ENCODE results near the gene FHL2. TPM values are rescaled to one million over a fixed set of nuclear protein-coding genes. Genes with fewer than 3 reads are reported as not detected.
"Not testable (repeated sequence)": the region's sequence is repeated elsewhere in the genome, so short reads cannot be mapped to it uniquely, and the experiment has no call there.

The FHL2 gene
- total and polyA plus RNA-seq, 2 experiments from 2014 or later, result 17.9 to 18.8 TPM

DNA sequence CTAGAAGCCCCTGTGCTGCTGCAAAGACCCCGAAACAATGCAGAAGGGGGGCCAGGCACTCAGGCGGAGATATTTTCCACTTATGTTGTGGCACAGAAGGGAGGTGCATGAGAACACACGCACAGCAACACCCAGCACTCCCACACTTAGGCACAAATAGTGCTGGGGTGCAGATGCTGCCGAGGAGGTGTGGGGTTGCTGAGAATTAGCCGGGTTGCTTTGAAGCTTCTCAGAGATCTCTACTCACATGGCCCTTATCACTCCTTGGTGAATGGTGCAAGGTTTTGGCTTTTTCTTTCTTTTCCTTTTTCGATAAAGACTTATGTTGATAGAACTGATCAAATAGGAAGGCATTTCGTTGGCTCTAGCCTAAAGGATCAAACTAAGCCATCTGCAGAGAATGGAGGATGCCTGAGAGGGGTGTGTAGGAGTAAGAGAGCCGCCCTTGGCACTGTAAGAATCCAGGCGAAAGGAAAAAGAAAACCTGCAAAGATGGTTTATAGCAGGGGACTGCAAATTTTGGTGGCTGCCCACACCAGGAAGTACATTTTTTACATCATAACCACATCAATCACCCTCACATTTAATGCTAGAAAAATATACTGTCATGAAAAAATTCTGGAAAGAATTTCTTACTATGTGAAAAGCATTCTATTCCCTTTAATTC is 27.9 kb upstream of the FHL2 start:
- no peaks in the 10 kb centered on the region for H3K36me3 ChIP-seq (replicated peaks; ENCODE audit: insufficient read depth, low read depth)
- 62% methylated on average over 9 of the region's 9 CpGs for WGBS (ENCODE audit: low lambda C conversion rate, missing lambda C conversion rate)
- no peaks in the 10 kb centered on the region for H4K20me1 ChIP-seq (ENCODE audit: insufficient read depth, poor library complexity, severe bottlenecking)
- H2AFZ ChIP-seq, result no peak overlapping the region
- no peaks in the 10 kb centered on the region for H3K9me3 ChIP-seq (ENCODE audit: low read depth)
- no peaks in the 10 kb centered on the region for H3K79me2 ChIP-seq
- DNase-seq (ENCODE audit: low spot score), result no peak
- peak overlapping the region; percentile 25 for H3K4me2 ChIP-seq
- H3K9me2 ChIP-seq (replicated peaks; ENCODE audit: insufficient read depth), result no peaks in the 10 kb centered on the region
- no peak overlapping the region for H3K27ac ChIP-seq
- peaks cover 7% of the 10 kb centered on the region for H3K4me1 ChIP-seq (ENCODE audit: insufficient read depth)
- H3K4me3 ChIP-seq, result no peak overlapping the region
- H3K27me3 ChIP-seq, result no peaks in the 10 kb centered on the region
- TF ChIP-seq EZH2 (IDR thresholded peaks at IDR 0.05; ENCODE audit: borderline replicate concordance), result no peak
- no peak for TF ChIP-seq EZH2phosphoT487 (IDR thresholded peaks at IDR 0.05; ENCODE audit: low read depth, severe bottlenecking, unreplicated experiment)
- TF ChIP-seq, protein P1, sequence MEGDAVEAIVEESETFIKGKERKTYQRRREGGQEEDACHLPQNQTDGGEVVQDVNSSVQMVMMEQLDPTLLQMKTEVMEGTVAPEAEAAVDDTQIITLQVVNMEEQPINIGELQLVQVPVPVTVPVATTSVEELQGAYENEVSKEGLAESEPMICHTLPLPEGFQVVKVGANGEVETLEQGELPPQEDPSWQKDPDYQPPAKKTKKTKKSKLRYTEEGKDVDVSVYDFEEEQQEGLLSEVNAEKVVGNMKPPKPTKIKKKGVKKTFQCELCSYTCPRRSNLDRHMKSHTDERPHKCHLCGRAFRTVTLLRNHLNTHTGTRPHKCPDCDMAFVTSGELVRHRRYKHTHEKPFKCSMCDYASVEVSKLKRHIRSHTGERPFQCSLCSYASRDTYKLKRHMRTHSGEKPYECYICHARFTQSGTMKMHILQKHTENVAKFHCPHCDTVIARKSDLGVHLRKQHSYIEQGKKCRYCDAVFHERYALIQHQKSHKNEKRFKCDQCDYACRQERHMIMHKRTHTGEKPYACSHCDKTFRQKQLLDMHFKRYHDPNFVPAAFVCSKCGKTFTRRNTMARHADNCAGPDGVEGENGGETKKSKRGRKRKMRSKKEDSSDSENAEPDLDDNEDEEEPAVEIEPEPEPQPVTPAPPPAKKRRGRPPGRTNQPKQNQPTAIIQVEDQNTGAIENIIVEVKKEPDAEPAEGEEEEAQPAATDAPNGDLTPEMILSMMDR (IDR thresholded peaks at IDR 0.05; ENCODE audit: poor library complexity), result no peak

DNA sequence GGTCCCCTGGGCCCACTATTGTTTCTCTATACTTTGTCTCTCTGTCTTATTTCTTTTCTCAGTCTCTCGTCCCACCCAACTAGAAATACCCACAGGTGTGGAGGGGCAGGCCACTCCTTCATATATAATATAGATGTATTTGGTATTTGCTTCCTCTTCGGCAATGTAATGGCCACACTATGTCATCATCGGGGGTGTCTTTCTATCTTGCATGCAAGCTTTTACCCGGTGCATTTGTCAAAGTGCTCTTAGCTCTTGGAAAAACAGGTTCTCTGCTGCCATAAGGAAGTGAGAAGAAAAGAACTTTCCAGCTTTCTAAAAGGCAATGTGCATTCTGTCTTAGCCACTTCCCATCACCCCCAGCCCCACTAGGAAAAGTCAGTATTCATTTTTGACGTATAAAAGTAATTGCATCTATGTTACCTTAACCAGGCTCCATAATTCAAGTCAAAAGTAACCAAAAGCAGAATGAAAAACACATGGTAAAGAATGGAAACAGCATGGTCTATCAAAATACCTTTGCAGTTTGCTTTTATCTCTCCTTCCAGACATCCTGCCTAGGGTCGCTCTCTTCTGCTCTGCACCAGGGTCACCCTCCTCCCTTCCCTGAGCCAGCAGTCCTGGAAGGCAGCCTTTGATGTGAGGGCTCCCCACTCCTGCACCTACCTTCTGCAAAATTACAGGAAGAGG is 27.2 kb upstream of the FHL2 start:
- Histone ChIP-seq H3K9me2 (replicated peaks; ENCODE audit: insufficient read depth) (no peaks in the 10 kb centered on the region), H3K4me2 (no peak overlapping the region), H3K27ac (no peak overlapping the region), H3K4me3 (no peak overlapping the region), H3K27me3 (no peaks in the 10 kb centered on the region), H3K79me2 (no peaks in the 10 kb centered on the region), H3K36me3 (replicated peaks; ENCODE audit: insufficient read depth, low read depth) (no peaks in the 10 kb centered on the region), H3K9me3 (ENCODE audit: low read depth) (no peaks in the 10 kb centered on the region), H2AFZ (no peak overlapping the region), H4K20me1 (ENCODE audit: insufficient read depth, poor library complexity, severe bottlenecking) (no peaks in the 10 kb centered on the region), H3K4me1 (ENCODE audit: insufficient read depth) (peaks cover 7% of the 10 kb centered on the region)
- DNase-seq (ENCODE audit: low spot score), result no peak
- WGBS (ENCODE audit: low lambda C conversion rate, missing lambda C conversion rate), result 57% methylated on average over 6 of the region's 6 CpGs
- TF ChIP-seq EZH2phosphoT487 (IDR thresholded peaks at IDR 0.05; ENCODE audit: low read depth, severe bottlenecking, unreplicated experiment) (no peak), EZH2 (IDR thresholded peaks at IDR 0.05; ENCODE audit: borderline replicate concordance) (no peak)
- TF ChIP-seq, protein P1 (IDR thresholded peaks at IDR 0.05; ENCODE audit: poor library complexity), result no peak

DNA sequence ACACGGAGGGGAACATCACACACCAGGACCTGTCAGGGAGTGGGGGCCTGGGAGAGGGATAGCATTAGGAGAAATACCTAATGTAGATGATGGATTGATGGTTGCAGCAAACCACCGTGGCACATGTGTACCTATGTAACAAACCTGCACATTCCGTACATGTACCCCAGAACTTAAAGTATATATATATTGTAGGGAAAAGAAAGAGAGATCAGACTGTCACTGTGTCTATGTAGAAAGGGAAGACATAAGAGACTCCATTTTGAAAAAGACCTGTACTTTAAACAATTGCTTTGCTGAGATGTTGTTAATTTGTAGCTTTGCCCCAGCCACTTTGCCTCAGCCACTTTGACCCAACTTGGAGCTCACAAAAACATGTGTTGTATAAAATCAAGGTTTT is 26.0 kb upstream of the FHL2 start:
- not testable (repeated sequence) for H3K27me3 ChIP-seq; H3K27ac ChIP-seq; H2AFZ ChIP-seq; H3K9me3 ChIP-seq (ENCODE audit: low read depth); H3K36me3 ChIP-seq (replicated peaks; ENCODE audit: insufficient read depth, low read depth); H3K79me2 ChIP-seq; H4K20me1 ChIP-seq (ENCODE audit: insufficient read depth, poor library complexity, severe bottlenecking); H3K9me2 ChIP-seq (replicated peaks; ENCODE audit: insufficient read depth); DNase-seq (ENCODE audit: low spot score); H3K4me1 ChIP-seq (ENCODE audit: insufficient read depth); H3K4me2 ChIP-seq; H3K4me3 ChIP-seq
- 97% methylated on average over 3 of the region's 3 CpGs for WGBS (ENCODE audit: low lambda C conversion rate, missing lambda C conversion rate)

DNA sequence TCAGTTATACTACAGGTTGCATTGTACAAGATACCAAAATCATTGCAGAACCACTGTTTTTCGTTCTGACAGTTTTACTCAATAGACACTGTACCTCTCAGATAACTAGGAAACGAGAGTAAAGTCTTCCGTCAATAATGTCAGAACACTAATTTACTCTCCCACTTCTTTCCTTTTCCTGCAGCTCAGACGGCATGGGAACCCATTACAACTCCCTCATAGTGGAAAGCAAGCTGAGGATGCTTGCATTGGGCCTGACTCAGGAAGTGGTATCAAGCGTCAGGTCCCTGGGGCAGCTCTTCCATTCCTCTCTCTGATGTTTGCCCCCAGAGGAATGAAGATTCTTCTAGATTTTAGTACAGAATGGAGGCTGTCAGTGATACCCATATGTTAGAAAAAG is 23.9 kb upstream of the FHL2 start:
- Histone ChIP-seq H4K20me1 (ENCODE audit: insufficient read depth, poor library complexity, severe bottlenecking) (no peaks in the 10 kb centered on the region), H3K4me2 (no peak overlapping the region), H3K4me1 (ENCODE audit: insufficient read depth) (peaks cover 7% of the 10 kb centered on the region), H3K27me3 (no peaks in the 10 kb centered on the region), H3K4me3 (no peak overlapping the region), H2AFZ (no peak overlapping the region), H3K36me3 (replicated peaks; ENCODE audit: insufficient read depth, low read depth) (no peaks in the 10 kb centered on the region), H3K9me3 (ENCODE audit: low read depth) (no peaks in the 10 kb centered on the region), H3K79me2 (no peaks in the 10 kb centered on the region), H3K9me2 (replicated peaks; ENCODE audit: insufficient read depth) (no peaks in the 10 kb centered on the region), H3K27ac (no peak overlapping the region)
- WGBS (ENCODE audit: low lambda C conversion rate, missing lambda C conversion rate), result 79% methylated on average over 5 of the region's 5 CpGs
- TF ChIP-seq EZH2 (IDR thresholded peaks at IDR 0.05; ENCODE audit: borderline replicate concordance) (no peak), EZH2phosphoT487 (IDR thresholded peaks at IDR 0.05; ENCODE audit: low read depth, severe bottlenecking, unreplicated experiment) (no peak)
- TF ChIP-seq, protein P1 (IDR thresholded peaks at IDR 0.05; ENCODE audit: poor library complexity), result no peak
- no peak for DNase-seq (ENCODE audit: low spot score)

Measured in hepatocyte (in vitro differentiated cells).